GM20000 (cell line): ENCODE results near the gene MLPH.

Experiments used
- DNase-seq: peaks from one replicate; pipeline ENCODE4 v3.0.0; 2012; ENCODE audit warnings: low spot score
- TF ChIP-seq, protein P1 (sequence below): IDR thresholded peaks from 2 replicates; pipeline ENCODE4 v1.5.1; 2012; ENCODE audit warnings: mild to moderate bottlenecking, control low read depth; ENCODE audit errors: extremely low read depth, missing control alignments

MLPH gene

DNA sequence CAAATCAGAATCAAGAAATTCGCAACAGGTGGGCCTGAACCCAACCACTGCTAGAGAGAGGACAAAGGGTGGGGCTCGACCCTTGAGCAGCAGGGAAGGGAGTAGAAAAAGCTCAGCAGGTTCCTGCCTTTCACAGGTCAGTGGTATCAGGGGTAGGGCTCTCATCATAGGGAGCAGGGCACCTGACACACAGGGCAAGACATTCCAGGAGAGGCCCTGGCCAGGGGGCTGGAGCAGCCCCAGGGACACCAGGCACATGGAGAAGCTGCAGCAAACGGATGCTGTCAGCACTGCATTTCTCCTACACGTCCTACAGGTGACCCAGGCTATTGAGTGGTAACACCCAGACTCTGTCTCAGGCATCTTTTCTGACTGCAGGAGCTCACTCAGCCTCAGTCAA lies 17.2 kb upstream of the MLPH start:
- TF ChIP-seq, protein P1, sequence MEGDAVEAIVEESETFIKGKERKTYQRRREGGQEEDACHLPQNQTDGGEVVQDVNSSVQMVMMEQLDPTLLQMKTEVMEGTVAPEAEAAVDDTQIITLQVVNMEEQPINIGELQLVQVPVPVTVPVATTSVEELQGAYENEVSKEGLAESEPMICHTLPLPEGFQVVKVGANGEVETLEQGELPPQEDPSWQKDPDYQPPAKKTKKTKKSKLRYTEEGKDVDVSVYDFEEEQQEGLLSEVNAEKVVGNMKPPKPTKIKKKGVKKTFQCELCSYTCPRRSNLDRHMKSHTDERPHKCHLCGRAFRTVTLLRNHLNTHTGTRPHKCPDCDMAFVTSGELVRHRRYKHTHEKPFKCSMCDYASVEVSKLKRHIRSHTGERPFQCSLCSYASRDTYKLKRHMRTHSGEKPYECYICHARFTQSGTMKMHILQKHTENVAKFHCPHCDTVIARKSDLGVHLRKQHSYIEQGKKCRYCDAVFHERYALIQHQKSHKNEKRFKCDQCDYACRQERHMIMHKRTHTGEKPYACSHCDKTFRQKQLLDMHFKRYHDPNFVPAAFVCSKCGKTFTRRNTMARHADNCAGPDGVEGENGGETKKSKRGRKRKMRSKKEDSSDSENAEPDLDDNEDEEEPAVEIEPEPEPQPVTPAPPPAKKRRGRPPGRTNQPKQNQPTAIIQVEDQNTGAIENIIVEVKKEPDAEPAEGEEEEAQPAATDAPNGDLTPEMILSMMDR, result no peak
- DNase-seq, result no peak

DNA sequence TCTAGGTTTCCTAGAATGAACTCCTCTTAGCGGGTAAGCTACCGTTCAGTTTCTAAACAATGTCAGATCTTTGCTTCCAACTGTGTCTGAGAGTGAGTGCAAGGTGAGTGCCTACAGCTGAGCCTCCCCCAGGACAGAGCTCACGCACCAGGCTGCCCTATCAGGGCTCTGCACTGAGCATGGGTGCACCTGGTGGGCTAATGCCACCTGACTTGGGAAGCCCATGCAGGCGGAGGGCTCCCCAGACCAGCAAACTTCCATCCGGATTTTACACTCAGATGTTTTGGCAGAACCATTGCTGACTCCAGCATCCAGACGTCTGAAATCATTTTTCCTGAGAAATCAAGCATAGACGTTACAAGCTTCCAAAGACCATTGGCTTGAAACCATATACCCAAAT lies 16.1 kb upstream of the MLPH start:
- no peak for DNase-seq
- TF ChIP-seq, protein P1, result no peak

DNA sequence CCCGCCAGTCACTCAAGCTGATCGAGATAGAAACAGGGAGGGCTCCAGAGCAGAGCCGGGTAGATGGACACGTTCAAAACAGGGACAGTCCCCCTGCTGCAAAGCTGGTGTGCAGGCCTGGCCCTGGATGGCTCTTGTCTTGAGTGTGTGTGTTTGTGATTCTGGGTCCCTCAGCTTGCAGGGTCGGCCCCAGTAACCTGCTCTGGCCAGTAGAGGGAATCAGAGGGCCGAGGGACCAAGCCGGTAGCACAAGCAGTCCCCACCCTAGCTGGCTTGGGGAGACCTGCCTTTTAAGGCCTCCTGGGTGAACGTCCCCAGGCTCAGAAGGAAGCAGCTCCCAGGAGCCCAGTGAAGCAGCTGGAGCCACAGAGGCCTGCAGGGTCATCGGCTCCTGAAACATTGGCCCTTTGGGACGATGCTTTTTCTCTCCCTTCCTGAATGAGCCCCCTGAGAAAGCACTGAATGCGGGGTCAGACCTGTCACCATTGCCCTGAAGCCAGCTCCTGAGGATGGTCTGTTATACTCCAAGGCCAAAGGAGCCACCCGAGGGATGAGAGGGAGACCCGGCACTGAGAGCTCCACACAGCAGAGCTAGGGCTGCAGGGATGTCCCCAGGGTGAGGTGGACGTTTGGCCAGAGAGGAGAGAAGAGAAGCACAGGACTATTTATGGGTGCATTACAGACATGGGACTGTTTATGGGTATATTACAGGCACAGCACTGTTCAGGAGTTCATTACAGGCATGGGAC lies 15.4 kb upstream of the MLPH start:
- DNase-seq, result peak; percentile 44
- TF ChIP-seq, protein P1, result peak; percentile 1

DNA sequence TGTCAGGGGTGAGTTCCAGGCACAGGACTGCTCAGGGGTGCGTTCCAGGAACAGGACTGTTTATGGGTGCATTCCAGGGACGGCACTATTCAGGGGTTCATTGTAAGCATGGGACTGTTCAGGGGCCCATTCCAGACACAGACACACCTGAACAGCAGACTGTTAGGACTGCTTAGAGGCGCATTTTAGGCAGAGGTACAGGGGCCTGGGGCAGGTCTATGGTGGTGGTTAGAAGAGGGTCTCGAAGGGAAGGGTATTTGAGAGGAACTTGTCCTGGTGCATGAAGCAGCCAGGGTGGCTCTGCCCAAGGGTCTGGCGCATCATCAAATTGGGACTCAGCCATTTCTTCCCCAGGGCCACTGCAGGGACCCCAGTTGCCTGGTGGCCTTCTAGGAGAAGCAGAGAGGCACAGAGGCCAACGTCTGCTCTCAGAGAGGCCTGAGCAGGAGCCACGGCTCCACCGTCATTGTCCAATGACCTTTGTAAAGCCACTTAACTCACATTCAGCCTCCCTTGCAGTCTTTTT lies 14.8 kb upstream of the MLPH start:
- DNase-seq, result no peak

DNA sequence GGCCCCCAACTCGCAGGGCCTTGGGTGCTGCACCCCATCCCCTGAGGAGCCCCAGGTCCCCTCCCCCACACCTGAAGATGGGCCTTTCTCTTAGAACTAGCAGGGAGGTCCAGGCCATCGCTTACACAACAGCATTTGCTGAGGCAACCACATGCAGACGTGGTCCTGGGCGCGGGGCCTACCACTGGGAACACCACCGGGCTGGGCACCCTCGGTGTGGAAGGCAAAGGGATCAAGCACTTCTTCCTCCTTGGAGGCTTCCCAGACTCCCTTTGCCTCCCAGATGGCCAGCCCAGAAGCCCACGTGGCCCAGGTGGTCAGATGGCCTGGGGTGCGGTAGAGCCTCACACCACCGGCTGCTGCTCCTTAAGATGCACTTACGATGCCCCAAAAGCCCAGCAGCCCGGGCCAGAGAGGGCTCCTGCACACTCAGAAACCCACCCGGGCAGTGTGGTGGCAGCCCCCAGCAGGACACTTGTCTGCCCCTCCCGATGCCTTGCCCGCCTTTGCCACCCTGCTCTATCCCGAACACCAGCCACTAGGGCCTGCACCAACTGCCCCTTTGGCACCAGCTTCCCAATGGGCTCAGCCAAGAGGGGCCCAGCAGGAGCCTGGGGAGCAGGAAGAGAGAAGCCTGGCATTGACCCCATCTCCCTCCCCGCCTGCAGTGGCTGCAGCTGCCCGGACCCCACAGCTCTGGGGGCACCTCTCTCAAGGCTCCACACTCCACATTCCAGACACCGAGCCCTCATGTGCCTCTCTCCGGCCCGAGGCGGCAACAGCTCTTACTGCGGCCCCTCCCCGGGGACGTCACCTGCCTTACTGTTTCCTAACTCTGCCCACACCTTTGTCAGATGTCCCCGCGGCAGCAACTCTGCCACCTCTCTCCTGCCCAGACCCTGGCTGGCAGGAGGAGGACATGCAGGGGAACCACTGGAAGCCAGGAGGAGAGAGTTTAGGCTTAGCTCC lies 13.9 kb upstream of the MLPH start:
- no peak for DNase-seq
- TF ChIP-seq, protein P1, result no peak

More for the DNA sequence above, 14.8 kb upstream of the MLPH start:
- TF ChIP-seq, protein P1, result no peak

DNA sequence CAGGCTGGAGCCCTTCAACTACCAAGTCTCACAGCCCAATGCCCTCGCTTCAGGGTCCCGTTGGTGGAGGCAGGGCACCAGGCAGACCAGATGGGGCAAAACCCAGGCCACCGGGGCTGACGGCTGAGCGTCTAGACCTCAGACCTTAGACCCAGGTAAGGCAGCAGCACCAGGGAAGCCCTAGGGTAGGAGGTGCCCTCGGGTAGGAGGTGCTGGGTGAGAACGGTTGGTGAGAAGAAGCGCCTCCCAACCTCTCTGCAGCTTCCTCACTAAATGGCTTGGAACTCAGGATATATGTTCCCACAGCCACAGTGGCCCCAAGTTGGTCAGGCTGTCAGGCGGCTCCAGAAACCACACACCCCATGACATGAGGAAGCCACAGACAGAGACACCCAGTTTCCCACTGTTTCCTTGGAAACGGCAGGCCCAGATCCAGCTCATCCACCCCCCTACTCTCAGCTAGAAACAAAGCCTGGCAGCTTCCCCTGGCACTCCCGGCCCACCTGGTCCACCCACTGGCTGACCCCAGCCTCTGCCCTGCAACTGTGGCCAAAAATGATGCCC lies 13.1 kb upstream of the MLPH start:
- TF ChIP-seq, protein P1, result no peak
- no peak for DNase-seq
